ENCODE results near the gene ACAD8. TPM values are rescaled to one million over a fixed set of nuclear protein-coding genes. Genes with fewer than 3 reads are reported as not detected.

Gene ACAD8
- total RNA-seq, 1 donor from 2014 or later: 36.1 TPM

DNA sequence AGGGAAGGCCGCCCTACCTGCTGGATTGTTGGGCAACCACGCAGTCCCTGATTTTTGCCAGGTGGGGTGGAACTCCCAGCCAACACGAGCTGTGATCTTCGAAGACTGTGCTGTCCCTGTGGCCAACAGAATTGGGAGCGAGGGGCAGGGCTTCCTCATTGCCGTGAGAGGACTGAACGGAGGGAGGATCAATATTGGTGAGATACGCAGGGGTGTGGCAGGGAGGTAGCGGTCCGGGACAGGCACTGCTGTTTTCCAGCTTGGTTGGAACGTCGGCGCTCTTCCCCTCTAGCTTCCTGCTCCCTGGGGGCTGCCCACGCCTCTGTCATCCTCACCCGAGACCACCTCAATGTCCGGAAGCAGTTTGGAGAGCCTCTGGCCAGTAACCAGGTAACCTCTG is 7.6 kb downstream of the ACAD8 start:
- intact Hi-C loops (cut with DNase I): no loop called here
- no peak for DNase-seq (ENCODE audit: missing footprints)
- ATAC-seq: no peak

DNA sequence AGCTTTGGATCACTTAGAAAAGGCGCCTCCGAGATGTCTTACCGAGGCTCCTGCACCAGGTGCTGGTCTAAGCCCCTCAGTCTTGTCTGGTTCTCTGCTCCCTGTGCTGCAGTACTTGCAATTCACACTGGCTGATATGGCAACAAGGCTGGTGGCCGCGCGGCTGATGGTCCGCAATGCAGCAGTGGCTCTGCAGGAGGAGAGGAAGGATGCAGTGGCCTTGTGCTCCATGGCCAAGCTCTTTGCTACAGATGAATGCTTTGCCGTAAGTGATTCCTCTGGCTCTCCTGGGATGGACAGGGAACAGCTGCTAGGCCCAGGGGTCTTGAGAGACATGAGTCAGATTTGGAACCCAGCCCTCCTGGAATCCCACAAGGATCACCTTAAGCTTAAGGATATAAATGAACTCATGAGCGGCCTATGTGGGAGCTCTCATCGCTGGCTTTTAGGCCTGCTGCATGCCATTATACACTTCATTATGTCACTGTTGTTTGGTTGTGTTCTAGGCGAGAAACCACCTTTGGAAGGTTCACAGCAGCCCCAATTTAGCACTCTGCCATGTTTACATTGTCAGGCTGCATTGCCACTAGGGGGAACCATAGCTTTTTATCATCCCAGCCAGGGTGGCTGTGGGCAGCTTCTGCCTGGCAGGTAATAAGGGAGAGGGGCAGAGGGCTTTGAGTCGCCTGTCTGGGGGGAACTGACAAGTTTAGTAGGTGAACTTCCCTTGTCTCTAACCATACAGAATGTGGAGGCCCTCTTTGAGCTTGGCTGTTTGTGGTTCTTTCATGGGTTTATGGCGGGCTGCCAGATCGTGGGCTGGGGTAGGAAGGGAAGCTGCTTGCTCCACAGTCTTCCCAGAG is 8.5 kb downstream of the ACAD8 start:
- ATAC-seq (peak; percentile 19), DNase-seq (ENCODE audit: missing footprints) (no peak)

DNA sequence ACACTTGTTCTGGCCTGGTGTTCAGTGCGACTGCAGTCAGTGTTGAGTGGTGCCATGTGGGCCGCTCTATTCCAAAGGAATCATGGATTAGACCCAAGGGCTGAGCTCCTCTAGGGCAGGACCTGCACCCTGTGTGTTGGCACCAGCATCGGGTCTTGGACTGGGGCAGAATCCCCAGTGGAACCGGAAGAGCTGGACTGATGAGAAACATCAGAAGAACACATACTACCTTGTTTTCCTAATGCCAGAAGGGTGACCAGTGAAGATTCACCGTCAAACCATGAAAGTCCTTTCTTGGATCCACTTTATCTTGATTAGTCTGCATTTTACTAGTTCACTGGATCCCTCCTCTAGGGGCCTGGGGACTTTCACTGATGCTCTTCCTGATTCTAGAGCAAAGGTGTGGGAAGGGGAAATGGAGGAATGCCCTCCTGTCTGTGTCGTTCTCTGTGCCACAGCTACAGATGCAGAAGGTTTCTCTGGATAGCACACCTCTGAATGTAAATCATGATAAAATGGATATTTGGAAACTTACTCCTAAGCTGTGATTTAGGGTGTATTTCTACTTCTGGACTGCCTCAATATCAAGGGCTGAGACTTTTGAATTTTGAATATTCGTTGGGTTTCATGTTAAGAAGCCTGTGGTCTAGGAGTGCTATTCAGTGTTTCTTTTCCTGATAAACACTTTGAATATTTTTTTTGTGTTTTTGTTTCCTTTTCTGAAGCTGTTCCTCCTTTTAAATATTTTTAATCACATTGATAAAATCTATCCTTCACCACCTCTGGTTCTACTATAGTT is 11.8 kb downstream of the ACAD8 start:
- DNase-seq (ENCODE audit: missing footprints) (no peak), ATAC-seq (no peak)
- intact Hi-C loops (cut with DNase I): no loop called here

More for the DNA sequence above, 8.5 kb downstream of the ACAD8 start:
- intact Hi-C loops (cut with DNase I): no loop called here

DNA sequence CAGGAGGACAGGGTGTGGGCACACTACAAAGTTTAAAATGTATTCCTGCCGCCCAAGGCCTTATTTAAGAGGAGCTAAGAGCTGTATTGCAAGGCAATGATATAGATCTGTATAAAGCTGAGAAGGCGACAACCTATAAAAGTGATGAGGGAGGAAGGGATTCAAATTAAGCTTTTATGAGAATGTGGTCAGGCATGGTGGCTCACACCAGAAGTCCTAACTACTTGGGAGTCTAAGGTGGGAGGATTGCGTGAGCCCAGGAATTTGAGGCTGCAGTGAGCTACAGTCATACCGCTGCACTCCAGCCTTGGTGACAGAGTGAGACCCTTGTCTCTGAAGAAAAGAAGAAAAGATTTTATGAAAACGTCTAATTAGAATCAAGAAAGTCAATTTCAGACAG is 13.1 kb downstream of the ACAD8 start:
- ATAC-seq (no peak), DNase-seq (ENCODE audit: missing footprints) (no peak)
- intact Hi-C loops (cut with DNase I): no loop called here

DNA sequence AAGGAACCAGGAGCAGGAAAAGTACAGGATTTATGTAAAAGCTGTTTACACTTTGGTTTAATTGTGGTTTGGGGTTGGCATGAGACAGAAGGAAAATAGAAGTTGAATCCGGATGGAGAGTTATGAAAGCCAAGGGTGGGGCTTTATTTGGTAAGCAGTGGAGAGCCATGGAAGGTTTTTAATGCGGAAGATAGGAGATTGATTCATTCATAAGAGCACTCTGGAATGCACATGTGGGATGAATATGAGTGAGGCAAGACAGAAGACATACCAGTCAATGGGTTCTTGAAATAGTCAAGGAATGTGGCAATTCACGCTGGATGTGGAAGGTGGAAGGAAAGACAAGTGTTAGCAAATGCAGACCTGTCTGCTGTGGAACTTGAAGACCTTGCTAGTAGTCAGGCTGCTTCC is 13.5 kb downstream of the ACAD8 start:
- intact Hi-C loops (cut with DNase I): no loop called here

DNA sequence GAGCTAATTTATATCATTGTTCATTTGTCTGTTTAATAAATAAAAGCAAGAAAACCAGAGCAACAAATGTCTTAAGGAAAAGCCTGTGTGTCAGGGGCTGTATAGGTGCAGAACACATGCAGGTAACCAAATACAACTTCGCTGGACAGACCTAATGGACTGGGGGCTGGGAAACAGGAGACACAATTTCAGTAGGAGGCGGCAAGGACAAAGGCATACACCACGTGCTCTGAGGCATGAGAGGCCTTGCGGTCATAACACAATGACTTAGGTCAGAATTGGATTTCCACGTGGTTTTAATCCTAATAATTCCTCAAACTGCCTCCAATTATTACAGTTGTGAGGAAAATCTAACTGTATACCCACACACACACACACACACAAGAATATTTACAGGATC is 14.1 kb downstream of the ACAD8 start:
- ATAC-seq (no peak), DNase-seq (ENCODE audit: missing footprints) (no peak)
- intact Hi-C loops (cut with DNase I): no loop called here

More for the DNA sequence above, 13.5 kb downstream of the ACAD8 start:
- DNase-seq (ENCODE audit: missing footprints): no peak
- peak; percentile 33 for ATAC-seq

DNA sequence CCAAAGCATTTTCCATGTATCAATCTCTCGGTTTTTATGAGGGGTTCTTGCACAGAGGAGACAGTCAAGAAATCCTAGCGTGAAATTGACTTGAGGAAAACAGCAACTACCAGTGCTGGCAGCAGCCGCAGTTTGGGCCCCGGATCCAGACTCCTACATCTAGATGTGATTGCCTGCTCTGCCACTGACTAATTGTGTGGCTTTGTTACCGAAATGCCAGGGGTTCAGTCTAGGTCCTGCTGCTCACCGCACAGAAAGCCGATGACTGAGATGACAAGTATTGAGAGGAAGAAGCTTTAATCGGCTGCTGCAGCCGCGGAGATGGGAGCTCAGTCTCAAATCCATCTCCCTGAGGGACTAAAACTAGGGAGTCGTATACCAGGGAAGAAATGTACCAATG is 14.6 kb downstream of the ACAD8 start:
- DNase-seq (ENCODE audit: missing footprints) (no peak), ATAC-seq (no peak)
- intact Hi-C loops (cut with DNase I): no loop called here

DNA sequence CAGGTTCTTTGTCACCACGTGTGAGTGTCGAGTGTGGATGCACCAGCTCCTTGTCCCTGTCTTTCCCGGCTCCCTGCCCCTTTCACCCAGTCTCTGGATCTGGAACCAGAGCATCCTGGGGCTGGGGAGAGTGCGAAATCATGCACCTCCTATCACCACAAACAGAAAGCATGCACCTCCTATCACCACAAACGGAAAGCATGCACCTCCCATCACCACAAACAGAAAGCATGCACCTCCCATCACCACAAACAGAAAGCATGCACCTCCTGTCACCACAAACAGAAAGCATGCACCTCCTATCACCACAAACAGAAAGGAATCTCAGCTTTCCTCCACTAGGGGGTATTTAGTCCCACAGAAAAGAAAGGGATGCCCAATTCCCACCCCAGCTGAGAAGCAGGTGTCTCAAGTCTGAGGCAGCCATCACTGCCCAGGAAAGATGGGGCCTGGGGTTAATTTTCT is 16.9 kb downstream of the ACAD8 start:
- DNase-seq (ENCODE audit: missing footprints): no peak
- ATAC-seq: no peak

DNA sequence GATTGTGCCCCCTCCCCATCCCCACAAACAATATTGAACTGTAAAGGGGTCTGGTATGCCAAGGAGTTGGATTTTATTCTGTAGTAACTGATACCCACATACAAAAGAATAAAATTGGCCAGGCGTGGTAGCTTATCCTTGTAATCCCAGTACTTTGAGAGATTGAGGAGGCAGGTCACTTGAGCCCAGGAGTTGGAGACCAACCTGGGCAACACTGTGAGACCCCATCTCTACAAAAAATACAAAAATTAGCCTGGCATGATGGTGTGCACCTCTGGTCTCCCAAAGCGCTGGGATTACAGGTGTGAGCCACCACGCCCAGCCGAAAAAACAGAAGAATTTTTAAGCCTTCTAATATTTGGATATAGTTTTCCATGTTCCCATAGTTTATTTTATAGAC is 18.6 kb downstream of the ACAD8 start:
- DNase-seq (ENCODE audit: missing footprints) (no peak), ATAC-seq (no peak)
- intact Hi-C loops (cut with DNase I): no loop called here

More for the DNA sequence above, 16.9 kb downstream of the ACAD8 start:
- intact Hi-C loops (cut with DNase I): no loop called here

DNA sequence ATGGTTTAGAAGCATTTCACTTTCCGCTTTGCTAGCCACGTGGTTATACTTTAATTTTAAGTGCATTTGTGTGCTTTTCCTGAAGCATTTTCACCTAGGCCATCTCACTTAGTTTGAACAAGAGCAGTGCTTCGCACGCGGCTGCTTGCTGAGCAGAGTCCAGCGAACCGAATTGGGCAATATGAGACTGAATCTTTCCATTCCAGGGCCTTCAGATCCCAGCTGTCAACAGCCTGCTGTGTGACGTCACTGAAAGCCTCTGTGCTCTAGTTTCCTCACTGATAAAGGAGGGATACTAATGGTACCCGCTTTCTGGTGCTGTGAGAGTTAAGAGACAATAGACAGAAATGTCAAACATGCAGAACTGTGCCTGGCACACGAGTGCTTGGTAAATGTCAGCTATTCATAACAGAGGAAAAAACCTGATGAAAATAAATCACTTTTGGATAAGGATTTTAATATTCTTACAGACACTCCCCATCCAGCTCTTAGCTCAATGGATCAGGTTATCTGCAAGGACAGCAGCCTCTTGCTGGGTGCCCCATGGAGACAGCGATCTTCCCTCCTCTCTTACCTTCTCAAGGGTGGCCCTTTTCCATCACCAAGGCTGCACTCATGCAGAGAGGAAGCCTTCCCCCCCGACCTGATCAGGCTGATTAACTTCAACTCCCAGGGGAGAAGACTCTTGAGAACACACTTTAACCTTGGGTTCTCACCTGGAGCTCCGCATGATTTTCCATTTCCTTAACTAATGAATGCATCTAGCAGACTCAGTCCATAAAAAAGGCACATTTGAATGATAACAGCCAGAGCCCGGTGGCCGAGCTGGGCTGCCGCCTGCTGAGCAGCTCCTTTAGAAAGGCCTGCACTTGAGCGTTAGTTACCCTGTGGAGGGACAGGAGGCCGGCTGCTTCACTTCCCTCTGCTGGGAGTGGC is 19.3 kb downstream of the ACAD8 start:
- intact Hi-C loops (cut with DNase I): no loop called here
- peak; percentile 67 for ATAC-seq
- DNase-seq (ENCODE audit: missing footprints): no peak

DNA sequence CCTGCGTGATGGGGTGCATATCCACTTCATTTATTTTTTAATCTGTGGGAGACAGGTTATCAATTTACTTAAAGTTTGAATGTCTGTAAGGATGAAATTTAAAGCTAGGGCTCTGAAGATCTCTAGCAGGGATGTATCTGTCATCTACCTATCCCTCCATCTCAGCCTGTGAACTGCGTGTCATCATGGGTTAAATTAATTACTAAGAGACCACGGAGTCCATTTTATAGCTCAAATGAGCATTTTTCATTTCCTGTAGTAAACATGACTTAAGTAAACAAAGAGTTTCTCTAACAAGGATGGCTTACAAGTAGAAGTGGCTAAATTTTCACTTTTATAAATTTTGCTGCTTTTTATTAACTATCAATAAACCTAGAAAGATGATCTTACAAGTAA is 19.9 kb downstream of the ACAD8 start:
- intact Hi-C loops (cut with DNase I): no loop called here
- ATAC-seq (no peak), DNase-seq (ENCODE audit: missing footprints) (no peak)

DNA sequence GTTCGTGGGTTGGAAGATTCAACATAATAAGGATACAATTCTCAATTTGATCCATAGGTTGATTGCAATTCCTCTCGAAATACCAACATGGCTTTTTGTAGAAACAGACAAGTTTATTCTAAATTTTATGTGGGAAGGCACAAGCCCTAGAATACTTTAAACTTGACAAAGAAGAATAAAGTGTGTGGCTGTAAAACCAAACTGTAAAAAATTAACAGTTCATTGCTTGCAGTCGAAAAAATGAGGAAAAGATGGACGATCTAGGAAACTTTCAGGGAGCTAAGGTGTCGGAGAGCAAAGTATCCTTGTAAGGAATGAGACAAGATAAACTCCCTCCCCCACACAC is 21.8 kb downstream of the ACAD8 start:
- intact Hi-C loops (cut with DNase I): no loop called here
- ATAC-seq: no peak
- no peak for DNase-seq (ENCODE audit: missing footprints)

DNA sequence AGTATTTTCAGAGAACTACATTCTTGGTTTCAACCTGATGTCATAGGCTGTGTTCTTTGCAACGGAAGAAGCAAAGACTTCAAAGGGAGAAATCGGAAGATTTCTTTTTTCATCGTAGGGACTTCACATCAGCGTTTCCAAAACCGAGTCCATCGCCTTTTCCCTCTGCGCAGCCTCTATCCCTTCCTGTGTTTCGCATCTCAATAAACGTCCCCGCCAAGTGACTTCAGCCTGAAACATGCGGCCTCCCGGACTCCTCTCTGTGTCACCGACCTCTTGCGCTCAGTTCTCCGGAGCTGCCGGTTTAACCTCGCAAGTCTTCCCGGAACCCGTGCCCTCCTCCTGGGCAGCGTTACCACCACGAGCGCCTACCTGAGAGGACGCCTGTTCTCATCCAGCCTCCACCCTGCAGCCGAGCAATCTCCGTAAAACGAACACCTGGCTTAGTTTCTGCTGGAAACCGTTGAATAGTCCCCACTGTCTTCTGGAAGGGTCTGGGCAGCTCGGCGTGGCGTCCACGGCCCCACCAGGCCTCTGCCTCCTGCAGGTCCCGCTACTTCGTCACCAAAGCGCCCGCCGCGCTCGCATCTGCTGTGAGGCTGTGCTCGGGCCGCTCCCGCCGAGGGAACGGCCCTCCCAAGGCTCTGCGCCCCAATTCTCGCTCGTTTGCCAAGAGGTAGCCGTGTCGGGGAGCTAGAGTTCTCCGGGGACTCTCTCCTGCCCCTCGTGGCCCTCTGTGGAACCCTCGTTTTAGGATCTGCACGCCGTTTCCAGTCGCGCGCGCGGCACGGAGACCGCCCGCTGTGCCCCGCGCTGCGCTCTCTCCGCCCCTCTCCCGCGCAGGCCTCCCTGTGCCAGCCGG is 22.4 kb downstream of the ACAD8 start, which contains the start of gene GLB1L3:
TSS of gene GLB1L3 (plus strand) at position 846 of the 862 bp plus-strand sequence. CDS start 362 bp downstream, outside the sequence.
- intact Hi-C loops (cut with DNase I): no loop called here
- DNase-seq (ENCODE audit: missing footprints): no peak
- ATAC-seq: peak; percentile 48

DNA sequence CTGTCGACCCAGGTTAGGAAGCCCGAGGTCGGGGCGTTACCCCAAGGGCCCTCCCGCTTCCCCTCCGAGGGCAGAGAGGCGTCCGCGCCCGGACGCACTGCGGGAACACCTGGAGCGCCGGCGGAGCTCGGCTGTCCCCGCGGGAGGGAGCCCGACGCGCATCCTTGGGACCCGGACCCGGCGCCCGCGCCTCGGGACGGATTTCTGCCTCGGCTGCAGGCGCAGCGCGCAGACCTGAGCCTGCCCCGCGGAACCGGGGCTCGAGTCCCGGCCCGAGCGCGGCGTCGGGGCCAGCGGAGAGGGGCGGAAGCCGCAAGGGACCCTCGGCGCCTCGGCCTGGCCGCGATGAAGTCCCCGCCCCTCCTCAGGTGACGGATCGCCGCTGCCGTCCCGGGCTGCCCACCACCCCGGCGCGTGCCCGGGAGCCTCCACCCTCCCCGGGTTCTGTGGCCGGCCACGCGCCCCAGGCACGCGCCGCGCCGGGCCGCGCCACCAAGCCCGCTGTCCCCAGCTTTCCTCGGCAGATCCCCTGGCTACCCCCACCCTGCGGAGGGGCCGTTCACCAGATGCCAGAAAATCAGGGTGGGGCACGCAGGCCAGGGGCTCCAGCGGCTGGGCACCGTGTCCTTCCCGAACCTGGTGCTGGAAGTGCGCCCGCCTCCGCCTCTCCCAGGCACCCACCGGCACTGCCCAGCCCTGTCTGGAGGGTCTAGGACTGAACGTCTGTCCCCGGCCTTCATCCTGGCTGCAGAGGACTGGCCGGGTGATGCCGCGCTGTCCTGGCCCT is 23.2 kb downstream of the ACAD8 start:
- DNase-seq (ENCODE audit: missing footprints): no peak
- no peak for ATAC-seq
- intact Hi-C loops (cut with DNase I): no loop called here

DNA sequence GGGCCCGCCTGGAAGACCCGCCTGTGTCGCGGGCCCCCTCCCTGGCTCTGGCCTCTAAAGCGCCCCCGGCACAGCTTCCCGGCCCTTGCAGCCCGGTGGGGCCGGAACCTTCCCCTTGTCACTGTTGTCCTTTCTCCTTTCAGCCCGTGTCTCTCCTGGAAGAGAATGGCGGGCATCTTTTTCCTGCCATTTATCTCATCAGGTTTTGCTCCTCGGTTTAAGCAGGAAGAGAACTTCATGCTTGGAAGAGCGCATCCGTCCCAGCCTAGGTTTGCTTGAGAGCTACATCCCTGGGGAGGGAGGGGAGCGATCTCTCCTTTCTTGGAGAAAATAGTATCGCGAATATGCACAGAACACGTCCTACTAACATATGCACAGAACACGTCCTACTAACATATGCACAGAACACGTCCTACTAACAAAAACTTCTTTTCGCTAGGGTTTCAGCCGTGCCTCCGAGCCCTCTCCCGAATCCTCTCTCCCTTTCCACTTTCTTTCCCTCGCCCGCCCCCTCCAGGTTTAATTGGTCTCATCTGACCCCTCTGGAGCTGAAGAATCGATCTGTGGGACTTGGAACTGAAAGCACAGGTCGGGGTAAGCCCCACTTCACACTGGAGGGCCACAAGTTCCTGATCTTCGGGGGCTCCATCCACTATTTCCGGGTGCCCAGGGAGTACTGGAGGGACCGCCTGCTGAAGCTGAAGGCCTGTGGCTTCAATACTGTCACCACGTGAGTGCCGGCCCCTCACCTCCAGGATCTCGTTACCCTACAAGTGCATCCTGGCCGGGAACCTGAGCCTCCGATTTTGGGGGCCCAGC is 24.0 kb downstream of the ACAD8 start:
- DNase-seq (ENCODE audit: missing footprints) (no peak), ATAC-seq (no peak)
- intact Hi-C loops (cut with DNase I): no loop called here

DNA sequence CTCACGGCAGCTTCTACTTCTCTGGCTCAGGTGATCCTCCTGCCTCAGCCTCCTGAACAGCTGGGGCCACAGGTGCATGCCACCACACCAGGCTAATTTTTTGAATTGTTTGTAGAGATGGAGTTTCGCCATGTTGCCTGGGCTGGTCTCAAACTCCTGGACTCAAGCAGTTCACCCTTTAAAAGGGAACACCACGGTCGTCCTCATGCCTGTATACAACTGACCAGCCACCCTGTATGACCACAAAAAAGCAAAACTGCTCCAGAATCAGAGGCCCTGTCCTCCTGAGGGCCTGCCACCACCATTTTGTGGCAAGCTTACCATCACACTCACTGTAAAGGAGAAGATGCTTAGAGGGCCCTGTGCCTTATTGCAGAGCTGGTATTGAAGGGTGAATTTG is 25.0 kb downstream of the ACAD8 start:
- no peak for ATAC-seq
- no peak for DNase-seq (ENCODE audit: missing footprints)
- intact Hi-C loops (cut with DNase I): no loop called here

Data from Right ventricle myocardium inferior (tissue), 1 donor.